Measurements from ENCODE around the gene PLCL2. TPM values are rescaled to one million over a fixed set of nuclear protein-coding genes. Genes with fewer than 3 reads are reported as not detected.

Gene PLCL2
- polyA plus RNA-seq, 1 experiment = 1.9 TPM

GRCh38 chr3:17044855-17045254 is 160.1 kb downstream of the PLCL2 start:
- no peak for DNase-seq (ENCODE audit: low read depth)
- POLR2A ChIA-PET = no interaction called here
- H3K27me3 ChIP-seq (ENCODE audit: control insufficient read depth, insufficient read depth, low read length) = no peaks in the 10 kb centered on the region
- TF ChIP-seq CTCF (IDR thresholded peaks at IDR 0.05; ENCODE audit: insufficient read depth, low read depth, low read length) = no peak
- H3K4me3 ChIP-seq (ENCODE audit: low read depth, low read length) = no peak overlapping the region
- CTCF ChIA-PET = no interaction called here
- H3K36me3 ChIP-seq (ENCODE audit: control insufficient read depth, insufficient read depth, low read length) = peaks cover 2% of the 10 kb centered on the region; the same call in 1 of the 2 replicates

- Histone ChIP-seq H3K27me3 (ENCODE audit: control insufficient read depth, insufficient read depth, low read length) (no peaks in the 10 kb centered on the region), H3K4me3 (ENCODE audit: low read depth, low read length) (no peak overlapping the region), H3K36me3 (ENCODE audit: control insufficient read depth, insufficient read depth, low read length) (peaks cover 2% of the 10 kb centered on the region; the same call in 1 of the 2 replicates)
- ChIA-PET CTCF (no interaction called here), POLR2A (no interaction called here)
- TF ChIP-seq CTCF (IDR thresholded peaks at IDR 0.05; ENCODE audit: insufficient read depth, low read depth, low read length) = no peak
- no peak for DNase-seq (ENCODE audit: low read depth)
Measured at GRCh38 chr3:17045705-17046104, 160.9 kb downstream of the PLCL2 start.

- CTCF ChIA-PET = interaction anchor here (1.5 kb wide), 1 partner anchor 17 kb away, joined by 3 read pairs; no protein-coding TSS in a partner anchor
- no peaks in the 10 kb centered on the region for H3K27me3 ChIP-seq (ENCODE audit: control insufficient read depth, insufficient read depth, low read length)
- POLR2A ChIA-PET = no interaction called here
- no peak for DNase-seq (ENCODE audit: low read depth)
- peaks cover 2% of the 10 kb centered on the region; the same call in 1 of the 2 replicates for H3K36me3 ChIP-seq (ENCODE audit: control insufficient read depth, insufficient read depth, low read length)
- TF ChIP-seq CTCF (IDR thresholded peaks at IDR 0.05; ENCODE audit: insufficient read depth, low read depth, low read length) = no peak
- H3K4me3 ChIP-seq (ENCODE audit: low read depth, low read length) = no peak overlapping the region
Measured at GRCh38 chr3:17046623-17047022, 161.9 kb downstream of the PLCL2 start.

- H3K27me3 ChIP-seq (ENCODE audit: control insufficient read depth, insufficient read depth, low read length) = no peaks in the 10 kb centered on the region
- CTCF ChIA-PET = interaction anchor here (0.6 to 1.5 kb wide), 2 partner anchors 17 to 1444 kb away, joined by 3 read pairs; no protein-coding TSS in a partner anchor
- DNase-seq (ENCODE audit: low read depth) = no peak
- TF ChIP-seq CTCF (IDR thresholded peaks at IDR 0.05; ENCODE audit: insufficient read depth, low read depth, low read length) = no peak
- H3K4me3 ChIP-seq (ENCODE audit: low read depth, low read length) = no peak overlapping the region
- POLR2A ChIA-PET = no interaction called here
- peaks cover 2% of the 10 kb centered on the region; the same call in 1 of the 2 replicates for H3K36me3 ChIP-seq (ENCODE audit: control insufficient read depth, insufficient read depth, low read length)
Measured at GRCh38 chr3:17047162-17047561, 162.4 kb downstream of the PLCL2 start.

GRCh38 chr3:17047894-17048293 is 163.1 kb downstream of the PLCL2 start:
- ChIA-PET POLR2A (no interaction called here), CTCF (no interaction called here)
- no peak for DNase-seq (ENCODE audit: low read depth)
- Histone ChIP-seq H3K27me3 (ENCODE audit: control insufficient read depth, insufficient read depth, low read length) (no peaks in the 10 kb centered on the region), H3K4me3 (ENCODE audit: low read depth, low read length) (no peak overlapping the region), H3K36me3 (ENCODE audit: control insufficient read depth, insufficient read depth, low read length) (peaks cover 2% of the 10 kb centered on the region; the same call in 1 of the 2 replicates)
- TF ChIP-seq CTCF (IDR thresholded peaks at IDR 0.05; ENCODE audit: insufficient read depth, low read depth, low read length) = no peak
